ENCODE data around the gene ACADSB.

DNA sequence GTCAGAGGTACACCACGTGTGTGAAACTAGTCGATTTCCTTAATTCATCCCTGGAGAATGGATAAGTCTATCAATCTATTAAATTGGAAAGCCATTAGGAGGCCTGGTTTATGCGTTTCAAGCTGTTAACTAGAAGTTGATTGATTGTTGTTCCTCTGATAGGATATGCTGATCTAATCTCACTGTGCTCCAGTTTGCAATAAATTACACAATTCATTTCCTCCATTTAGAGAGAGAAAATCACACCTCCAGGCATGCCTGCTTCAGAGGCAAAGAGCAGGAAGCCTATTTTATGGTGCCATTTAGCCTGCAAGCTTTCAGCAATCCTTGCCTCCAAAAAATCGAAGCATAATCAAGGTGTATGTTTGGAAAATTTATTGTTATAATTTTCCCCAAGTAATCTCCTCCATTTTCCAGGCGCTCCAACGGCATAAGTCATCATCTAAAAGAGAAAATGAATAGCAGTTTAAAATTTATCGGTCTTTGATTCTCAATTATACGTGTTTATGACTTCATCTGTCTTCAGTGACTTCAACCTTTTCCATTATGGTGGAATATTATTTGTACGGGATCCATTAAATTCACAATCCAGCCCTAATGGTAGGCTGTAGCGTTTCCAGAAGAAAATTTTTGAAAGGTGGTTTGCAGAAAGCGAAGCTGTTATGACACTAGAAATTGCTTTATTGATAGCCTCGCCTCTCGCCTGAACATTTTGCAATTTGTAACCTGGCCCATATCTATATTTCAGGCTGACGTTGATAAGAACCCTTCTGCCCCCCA is 84.0 kb downstream of the ACADSB start:
- TF ChIP-seq POLR2A (IDR thresholded peaks at IDR 0.05), result no peak
- TF ChIP-seq, protein P1, sequence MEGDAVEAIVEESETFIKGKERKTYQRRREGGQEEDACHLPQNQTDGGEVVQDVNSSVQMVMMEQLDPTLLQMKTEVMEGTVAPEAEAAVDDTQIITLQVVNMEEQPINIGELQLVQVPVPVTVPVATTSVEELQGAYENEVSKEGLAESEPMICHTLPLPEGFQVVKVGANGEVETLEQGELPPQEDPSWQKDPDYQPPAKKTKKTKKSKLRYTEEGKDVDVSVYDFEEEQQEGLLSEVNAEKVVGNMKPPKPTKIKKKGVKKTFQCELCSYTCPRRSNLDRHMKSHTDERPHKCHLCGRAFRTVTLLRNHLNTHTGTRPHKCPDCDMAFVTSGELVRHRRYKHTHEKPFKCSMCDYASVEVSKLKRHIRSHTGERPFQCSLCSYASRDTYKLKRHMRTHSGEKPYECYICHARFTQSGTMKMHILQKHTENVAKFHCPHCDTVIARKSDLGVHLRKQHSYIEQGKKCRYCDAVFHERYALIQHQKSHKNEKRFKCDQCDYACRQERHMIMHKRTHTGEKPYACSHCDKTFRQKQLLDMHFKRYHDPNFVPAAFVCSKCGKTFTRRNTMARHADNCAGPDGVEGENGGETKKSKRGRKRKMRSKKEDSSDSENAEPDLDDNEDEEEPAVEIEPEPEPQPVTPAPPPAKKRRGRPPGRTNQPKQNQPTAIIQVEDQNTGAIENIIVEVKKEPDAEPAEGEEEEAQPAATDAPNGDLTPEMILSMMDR (IDR thresholded peaks at IDR 0.05), result no peak
- TF ChIP-seq POLR2AphosphoS5 (IDR thresholded peaks at IDR 0.05), result no peak

All from transverse colon (tissue), 4 donors.